ENCODE results near the gene DUSP22.

The DUSP22 gene

DNA sequence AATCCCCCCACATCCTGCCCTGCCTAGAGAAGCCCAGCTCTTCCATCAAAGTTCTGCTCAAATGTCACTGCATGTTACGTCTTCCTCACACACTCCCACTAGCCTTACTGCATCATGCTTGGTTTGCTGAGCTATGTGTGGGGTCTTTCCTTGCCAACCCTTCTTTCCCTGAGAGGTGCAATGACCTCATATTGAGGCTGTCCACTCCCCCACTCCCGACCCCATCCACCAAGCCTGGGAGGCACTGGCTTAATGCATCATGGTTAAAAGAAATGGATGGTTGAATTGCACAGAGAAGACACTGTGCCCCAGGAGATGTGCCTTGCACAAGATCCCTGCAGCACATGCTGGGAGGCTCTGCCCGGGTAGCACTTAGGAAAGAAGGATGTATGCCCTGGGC lies 91.6 kb downstream of the DUSP22 start:
- no peak overlapping the region for H3K4me2 ChIP-seq (ENCODE audit: low read depth, low read length)
- no peaks in the 10 kb centered on the region for H4K20me1 ChIP-seq (ENCODE audit: insufficient read depth, low read length)
- no peak for DNase-seq
- H3K36me3 ChIP-seq (replicated peaks; ENCODE audit: insufficient read depth, low read length): no peaks in the 10 kb centered on the region
- H3K27me3 ChIP-seq (replicated peaks; ENCODE audit: insufficient read depth, low read length): no peaks in the 10 kb centered on the region
- H3K27ac ChIP-seq (ENCODE audit: low read length): no peak overlapping the region
- TF ChIP-seq, protein P1, sequence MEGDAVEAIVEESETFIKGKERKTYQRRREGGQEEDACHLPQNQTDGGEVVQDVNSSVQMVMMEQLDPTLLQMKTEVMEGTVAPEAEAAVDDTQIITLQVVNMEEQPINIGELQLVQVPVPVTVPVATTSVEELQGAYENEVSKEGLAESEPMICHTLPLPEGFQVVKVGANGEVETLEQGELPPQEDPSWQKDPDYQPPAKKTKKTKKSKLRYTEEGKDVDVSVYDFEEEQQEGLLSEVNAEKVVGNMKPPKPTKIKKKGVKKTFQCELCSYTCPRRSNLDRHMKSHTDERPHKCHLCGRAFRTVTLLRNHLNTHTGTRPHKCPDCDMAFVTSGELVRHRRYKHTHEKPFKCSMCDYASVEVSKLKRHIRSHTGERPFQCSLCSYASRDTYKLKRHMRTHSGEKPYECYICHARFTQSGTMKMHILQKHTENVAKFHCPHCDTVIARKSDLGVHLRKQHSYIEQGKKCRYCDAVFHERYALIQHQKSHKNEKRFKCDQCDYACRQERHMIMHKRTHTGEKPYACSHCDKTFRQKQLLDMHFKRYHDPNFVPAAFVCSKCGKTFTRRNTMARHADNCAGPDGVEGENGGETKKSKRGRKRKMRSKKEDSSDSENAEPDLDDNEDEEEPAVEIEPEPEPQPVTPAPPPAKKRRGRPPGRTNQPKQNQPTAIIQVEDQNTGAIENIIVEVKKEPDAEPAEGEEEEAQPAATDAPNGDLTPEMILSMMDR (IDR thresholded peaks at IDR 0.05; ENCODE audit: low read length): no peak
- no peak for TF ChIP-seq EZH2 (optimal IDR thresholded peaks at IDR 0.05; ENCODE audit: low read depth, low read length)
- TF ChIP-seq EZH2phosphoT487 (IDR thresholded peaks at IDR 0.05; ENCODE audit: low read length): no peak
- H3K4me3 ChIP-seq (ENCODE audit: low read length): no peak overlapping the region
- no peaks in the 10 kb centered on the region for H3K9me3 ChIP-seq (replicated peaks; ENCODE audit: insufficient read depth, low read length)
- no peak overlapping the region for H3K9ac ChIP-seq (ENCODE audit: low read length)
- H3F3A ChIP-seq (ENCODE audit: insufficient read depth, low read length): peaks cover under 1% of the 10 kb centered on the region; the same call in 1 of the 2 replicates
- H3K9me2 ChIP-seq (replicated peaks; ENCODE audit: insufficient read depth, low read length): no peaks in the 10 kb centered on the region
- H3K4me1 ChIP-seq (ENCODE audit: low read length): peaks cover 13% of the 10 kb centered on the region
- H2AFZ ChIP-seq (ENCODE audit: low read length): no peak overlapping the region
- no peaks in the 10 kb centered on the region for H3K79me2 ChIP-seq (ENCODE audit: low read length)

DNA sequence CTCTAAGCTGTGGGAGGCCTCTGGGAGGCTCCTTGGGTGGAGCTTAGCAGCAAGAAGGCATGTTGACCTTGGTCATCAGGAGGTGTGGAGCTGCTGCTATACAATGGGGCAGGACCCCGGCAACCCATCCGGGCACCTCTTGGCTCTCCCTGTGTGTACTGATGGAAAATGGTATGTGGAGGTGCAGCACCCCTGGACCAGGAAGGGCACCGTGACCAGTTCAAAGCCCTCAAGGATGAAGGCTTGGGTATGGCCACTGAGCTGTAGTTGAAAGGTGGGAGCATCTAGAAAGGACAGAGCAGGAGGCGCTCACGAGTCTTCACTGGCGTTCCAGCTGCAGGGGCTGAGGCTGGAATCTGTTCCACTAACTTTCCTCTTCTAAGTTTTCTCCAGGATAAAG lies 92.6 kb downstream of the DUSP22 start:
- no peak overlapping the region for H3K27ac ChIP-seq (ENCODE audit: low read length)
- no peaks in the 10 kb centered on the region for H3K36me3 ChIP-seq (replicated peaks; ENCODE audit: insufficient read depth, low read length)
- no peaks in the 10 kb centered on the region for H3K9me3 ChIP-seq (replicated peaks; ENCODE audit: insufficient read depth, low read length)
- no peak overlapping the region for H3K9ac ChIP-seq (ENCODE audit: low read length)
- TF ChIP-seq EZH2 (optimal IDR thresholded peaks at IDR 0.05; ENCODE audit: low read depth, low read length): no peak
- TF ChIP-seq, protein P1 (IDR thresholded peaks at IDR 0.05; ENCODE audit: low read length): no peak
- TF ChIP-seq EZH2phosphoT487 (IDR thresholded peaks at IDR 0.05; ENCODE audit: low read length): no peak
- H4K20me1 ChIP-seq (ENCODE audit: insufficient read depth, low read length): no peaks in the 10 kb centered on the region
- no peak overlapping the region for H3K4me2 ChIP-seq (ENCODE audit: low read depth, low read length)
- H3F3A ChIP-seq (ENCODE audit: insufficient read depth, low read length): peaks cover 10% of the 10 kb centered on the region
- no peak overlapping the region for H3K4me3 ChIP-seq (ENCODE audit: low read length)
- H3K9me2 ChIP-seq (replicated peaks; ENCODE audit: insufficient read depth, low read length): no peaks in the 10 kb centered on the region
- peaks cover 19% of the 10 kb centered on the region for H3K4me1 ChIP-seq (ENCODE audit: low read length)
- DNase-seq: no peak
- H2AFZ ChIP-seq (ENCODE audit: low read length): no peak overlapping the region
- H3K27me3 ChIP-seq (replicated peaks; ENCODE audit: insufficient read depth, low read length): no peaks in the 10 kb centered on the region
- no peaks in the 10 kb centered on the region for H3K79me2 ChIP-seq (ENCODE audit: low read length)

DNA sequence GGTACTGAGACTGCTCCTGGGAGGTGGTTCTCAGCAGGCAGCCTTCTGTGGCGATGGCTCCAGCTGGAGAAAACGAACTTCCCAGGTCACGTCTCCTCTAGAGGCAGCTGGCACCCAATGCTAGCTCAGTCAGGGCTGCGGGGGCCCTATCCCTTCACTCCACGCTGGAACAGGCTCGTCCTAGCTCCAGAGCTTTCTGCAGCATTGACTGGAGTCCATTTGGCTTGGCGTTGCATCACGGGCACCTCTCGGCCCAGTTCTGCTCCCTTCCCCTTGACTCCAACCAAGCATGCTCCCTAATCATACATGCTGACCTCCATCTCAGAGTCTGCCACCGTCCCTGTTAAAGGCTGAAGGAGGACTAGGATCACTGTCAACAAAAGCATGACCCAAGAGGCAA lies 93.3 kb downstream of the DUSP22 start:
- Histone ChIP-seq H4K20me1 (ENCODE audit: insufficient read depth, low read length) (no peaks in the 10 kb centered on the region), H3K4me3 (ENCODE audit: low read length) (no peak overlapping the region), H2AFZ (ENCODE audit: low read length) (no peak overlapping the region), H3K36me3 (replicated peaks; ENCODE audit: insufficient read depth, low read length) (no peaks in the 10 kb centered on the region), H3K27ac (ENCODE audit: low read length) (no peak overlapping the region), H3K4me1 (ENCODE audit: low read length) (peaks cover 26% of the 10 kb centered on the region), H3K27me3 (replicated peaks; ENCODE audit: insufficient read depth, low read length) (no peaks in the 10 kb centered on the region), H3F3A (ENCODE audit: insufficient read depth, low read length) (peaks cover 18% of the 10 kb centered on the region), H3K9ac (ENCODE audit: low read length) (no peak overlapping the region), H3K9me3 (replicated peaks; ENCODE audit: insufficient read depth, low read length) (no peaks in the 10 kb centered on the region), H3K9me2 (replicated peaks; ENCODE audit: insufficient read depth, low read length) (no peaks in the 10 kb centered on the region), H3K79me2 (ENCODE audit: low read length) (peaks cover 6% of the 10 kb centered on the region), H3K4me2 (ENCODE audit: low read depth, low read length) (no peak overlapping the region)
- no peak for DNase-seq
- TF ChIP-seq, protein P1 (IDR thresholded peaks at IDR 0.05; ENCODE audit: low read length): no peak
- no peak for TF ChIP-seq EZH2 (optimal IDR thresholded peaks at IDR 0.05; ENCODE audit: low read depth, low read length)
- no peak for TF ChIP-seq EZH2phosphoT487 (IDR thresholded peaks at IDR 0.05; ENCODE audit: low read length)
